NCI-H146 (cell line): Measurements from ENCODE around the gene HSD17B14.
"Not testable (repeated sequence)": the region's sequence is repeated elsewhere in the genome, so short reads cannot be mapped to it uniquely, and the experiment has no call there.

Experiments used
- DNase-seq: peaks from one replicate; lab custom pipeline; 2025; lab: John Stamatoyannopoulos, UW

The HSD17B14 gene

DNA sequence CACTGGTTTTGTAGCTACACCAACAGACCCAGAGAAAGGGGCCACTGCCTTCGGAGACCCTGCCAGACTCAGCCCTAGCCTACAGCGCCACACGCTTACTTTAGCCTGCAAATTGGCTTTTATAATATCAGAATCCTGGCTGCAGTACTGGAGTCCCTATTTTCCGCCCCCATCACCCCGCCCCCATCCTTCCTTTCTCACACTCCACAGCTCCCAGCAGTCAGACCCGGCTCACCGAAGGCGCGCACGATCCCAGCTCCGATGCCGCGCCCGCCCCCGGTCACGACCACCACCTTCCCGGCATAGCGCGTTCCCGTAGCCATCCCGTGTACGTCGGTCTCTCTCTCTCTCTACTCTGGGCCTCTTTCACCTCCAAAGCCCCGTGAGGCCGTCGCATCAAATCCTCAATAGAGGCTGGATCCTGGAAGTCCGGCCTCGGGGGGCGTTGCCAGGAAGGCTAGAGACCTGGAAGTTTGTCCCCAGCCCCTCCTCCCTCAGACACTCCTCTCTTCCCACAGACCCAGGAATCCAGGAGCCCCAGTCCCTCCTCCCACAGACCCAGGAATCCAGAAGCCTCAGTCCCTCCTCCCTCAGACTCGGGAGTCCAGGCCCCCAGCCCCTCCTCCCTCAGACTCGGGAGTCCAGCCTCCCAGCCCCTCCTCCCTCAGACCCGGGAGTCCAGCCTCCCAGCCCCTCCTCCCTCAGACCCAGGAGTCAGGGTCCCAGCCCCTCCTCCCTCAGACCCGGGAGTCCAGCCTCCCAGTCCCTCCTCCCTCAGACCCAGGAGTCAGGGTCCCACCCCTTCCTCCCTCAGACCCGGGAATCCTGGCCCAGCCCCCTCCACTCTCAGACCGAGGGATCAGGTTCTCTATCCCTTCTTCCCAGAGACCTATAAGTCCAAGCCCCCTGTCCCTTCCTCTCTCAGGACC lies at the start of gene HSD17B14:
Gene HSD17B14 (minus strand): TSS at position 403 of the 929 bp plus-strand sequence. CDS start 80 bp downstream, at position 323.
- DNase-seq = peak; percentile 49

DNA sequence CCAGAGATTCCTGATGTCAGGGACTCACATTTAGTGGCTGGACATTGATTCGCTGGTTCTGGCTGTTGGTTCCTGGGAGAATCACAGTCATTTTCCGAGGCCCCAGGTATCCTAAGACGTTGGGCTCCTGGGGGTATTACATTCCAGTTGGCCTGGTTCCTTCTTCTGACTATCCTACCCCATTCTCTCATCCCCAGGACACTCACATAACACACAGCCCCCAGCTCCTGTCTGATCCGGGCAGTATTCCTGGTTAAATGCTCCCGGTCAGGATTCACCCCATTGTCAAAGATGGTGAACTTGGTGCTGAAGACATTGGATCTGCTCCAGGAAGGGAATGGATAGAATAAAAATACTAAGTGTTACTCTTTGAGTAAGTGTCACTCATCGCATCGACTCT lies 47.4 kb upstream of the HSD17B14 start:
- DNase-seq = no peak

DNA sequence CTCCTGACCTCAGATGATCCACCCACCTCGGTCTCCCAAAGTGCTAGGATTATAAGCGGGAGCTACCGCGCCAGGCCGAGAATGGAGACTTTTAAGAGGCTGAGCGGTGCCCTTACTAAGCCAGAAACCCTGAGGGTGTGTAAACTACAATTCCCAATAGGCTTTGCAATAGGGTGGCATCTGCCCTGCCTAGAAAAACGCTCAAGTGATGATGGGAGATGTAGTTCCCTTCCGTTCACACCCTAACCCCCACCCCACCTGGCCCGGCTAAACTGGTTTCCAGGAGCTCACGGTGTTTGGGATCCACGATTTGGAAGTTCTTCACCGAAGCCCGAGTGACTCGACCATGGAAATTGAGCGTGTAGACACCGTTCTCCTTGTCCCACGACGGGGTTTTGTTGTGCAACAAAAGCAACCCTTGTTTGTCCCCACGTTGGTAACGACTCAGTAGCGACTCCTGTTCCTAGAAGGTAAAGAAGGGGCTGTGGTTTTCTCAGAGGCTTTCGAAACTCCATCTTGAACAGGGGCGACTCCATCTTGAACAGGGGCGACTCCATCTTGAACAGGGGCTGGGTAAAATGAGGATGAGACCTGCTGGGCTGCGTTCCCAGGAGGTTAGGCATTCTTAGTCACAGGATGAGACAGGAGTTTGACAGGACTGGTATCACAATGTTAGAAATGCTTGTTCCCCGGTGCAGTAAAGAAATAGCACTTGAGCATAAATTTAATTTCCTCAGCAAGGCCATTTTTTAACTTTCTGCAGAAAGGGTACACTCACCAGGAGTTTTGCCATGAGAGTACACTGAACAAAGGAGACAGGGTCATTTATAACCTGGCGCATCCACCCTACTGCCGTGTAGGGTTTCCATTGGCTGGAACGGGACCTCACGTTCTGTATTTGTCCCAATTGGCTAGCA lies 45.7 kb upstream of the HSD17B14 start:
- DNase-seq = no peak

DNA sequence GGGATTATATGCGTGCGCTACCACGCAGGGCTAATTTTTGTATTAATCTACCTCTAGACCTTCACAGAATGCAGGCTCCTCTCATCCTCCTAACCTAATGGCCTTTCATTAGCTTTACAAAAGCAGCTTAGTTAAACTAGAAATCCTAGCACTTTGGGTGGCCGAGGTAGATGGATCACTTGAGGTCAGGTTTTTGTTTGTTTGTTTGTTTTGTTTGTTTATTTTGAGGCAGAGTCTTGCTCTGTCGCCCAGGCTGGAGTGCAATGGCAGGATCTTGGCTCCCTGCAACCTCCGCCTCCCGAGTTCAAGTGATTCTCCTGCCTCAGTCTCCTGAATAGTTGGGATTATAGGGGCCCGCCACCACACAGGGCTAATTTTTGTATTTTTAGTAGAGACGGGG lies 43.4 kb upstream of the HSD17B14 start:
- not testable (repeated sequence) for DNase-seq

DNA sequence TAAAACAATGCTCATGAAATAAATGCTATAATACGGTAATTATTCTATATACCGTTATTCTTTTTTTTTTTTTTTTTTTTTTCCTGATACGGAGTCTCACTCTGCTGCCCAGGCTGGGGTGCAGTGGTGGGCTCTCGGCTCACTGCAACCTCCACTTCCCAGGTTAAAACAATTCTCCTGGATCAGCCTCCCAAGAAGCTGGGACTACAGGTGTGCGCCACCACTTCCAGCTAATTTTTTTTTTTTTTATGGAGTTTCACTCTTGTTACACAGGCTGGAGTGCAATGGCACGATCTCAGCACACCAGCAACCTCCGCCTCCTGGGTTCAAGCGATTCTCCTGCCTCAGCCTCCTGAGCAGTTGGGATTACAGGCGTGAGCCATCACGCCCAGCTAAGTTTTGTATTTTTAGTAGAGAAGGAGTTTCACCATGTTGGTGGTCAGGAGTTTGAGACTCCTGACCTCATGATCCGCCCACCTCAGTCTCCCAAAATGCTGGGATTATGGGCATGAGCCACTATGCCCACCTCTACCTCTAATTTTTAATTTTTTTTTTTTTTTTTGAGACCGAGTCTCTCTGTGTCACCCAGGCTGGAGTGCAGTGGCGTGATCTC lies 42.8 kb upstream of the HSD17B14 start:
- DNase-seq = no peak

DNA sequence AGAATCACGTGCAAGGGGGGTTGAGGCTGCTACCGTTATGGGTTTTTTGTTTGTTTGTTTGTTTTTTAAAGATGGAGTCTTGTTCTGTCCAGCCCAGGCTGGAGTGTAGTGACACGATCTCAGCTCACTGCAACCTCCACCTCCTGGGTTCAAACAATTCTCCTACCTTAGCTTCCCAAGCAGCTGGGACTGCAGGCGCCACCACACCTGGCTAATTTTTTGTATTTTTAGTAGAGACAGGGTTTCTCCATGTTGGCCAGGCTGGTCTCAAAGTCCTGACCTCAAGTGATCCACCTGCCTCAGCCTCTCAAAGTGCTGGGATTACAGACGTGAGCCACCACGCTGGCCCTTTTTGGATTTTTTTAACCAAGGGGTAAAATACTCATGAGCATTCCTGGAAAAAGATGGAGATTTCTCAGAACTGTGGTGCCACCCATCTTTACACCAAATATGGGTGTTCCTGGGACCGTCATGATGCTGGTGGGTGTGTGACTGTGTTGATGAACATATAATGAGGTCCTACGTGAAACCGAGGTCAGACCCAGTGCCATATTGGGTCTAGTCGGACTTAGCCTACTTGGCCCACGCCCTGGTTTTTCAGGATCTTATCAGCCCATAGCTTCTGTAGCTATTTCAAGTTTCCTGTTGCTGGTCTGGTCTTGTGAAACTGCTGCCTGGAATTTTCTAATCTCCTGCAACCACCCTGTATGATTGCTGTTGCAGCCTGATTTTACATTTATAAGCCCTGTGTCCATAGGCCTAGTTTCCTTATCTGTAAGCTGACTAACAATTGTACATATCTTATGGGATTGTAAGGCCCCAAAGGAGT lies 42.1 kb upstream of the HSD17B14 start:
- no peak for DNase-seq

DNA sequence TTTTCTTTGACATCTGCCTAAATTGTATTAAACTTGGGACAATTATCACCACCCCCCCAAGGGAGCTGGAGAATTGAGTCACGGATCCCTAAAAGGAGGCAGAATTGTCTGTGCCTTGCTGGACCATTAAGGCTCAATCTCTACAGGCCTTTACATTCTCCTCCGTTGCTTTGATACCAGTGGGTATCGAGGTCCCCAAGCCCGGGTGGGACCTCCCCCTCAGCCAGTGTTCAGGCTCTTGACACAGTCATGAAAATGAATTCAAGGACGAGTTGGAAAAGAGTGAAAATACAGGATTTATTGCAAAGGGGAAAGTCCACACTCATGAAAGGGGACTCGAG lies 41.5 kb upstream of the HSD17B14 start:
- DNase-seq = no peak

DNA sequence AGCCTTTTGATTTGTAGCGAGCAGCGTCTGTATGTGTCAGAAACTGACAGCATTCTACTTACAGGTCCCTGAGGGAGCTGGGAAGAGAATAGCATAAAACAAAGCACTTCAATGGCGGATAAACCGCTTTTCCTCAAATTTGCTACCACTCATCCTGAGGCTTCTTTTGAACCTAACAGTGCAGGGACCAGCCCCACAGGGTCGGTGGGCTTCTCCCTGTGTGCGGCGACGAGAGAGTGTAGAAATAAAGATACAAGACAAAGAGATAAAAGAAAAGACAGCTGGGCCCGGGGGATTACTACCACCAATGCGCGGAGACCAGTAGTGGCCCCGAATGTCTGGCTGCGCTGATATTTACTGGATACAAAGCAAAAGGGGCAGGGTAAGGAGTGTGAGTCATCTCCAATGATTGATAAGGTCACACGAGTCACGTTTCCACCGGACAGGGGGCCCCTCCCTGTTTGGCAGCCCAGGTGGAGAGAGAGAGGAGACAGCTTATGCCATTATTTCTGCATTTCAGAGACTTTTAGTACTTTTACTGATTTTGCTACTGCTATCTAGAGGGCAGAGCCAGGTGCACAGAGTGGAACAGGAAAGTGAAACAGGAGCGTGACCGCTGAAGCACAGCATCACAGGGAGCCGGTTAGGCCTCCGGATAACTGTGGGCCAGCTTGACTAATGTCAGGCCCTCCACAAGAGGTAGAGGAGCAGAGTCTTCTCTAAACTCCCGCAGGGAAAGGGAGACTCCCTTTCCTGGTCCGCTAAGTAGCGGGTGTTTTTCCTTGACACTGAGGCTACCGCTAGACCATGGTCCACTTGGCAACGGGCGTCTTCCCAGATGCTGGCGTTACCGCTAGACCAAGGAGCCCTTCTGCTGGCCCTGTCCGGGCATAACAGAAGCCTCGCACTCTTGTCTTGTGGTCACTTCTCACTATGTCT lies 40.0 kb upstream of the HSD17B14 start:
- DNase-seq = not testable (repeated sequence)

DNA sequence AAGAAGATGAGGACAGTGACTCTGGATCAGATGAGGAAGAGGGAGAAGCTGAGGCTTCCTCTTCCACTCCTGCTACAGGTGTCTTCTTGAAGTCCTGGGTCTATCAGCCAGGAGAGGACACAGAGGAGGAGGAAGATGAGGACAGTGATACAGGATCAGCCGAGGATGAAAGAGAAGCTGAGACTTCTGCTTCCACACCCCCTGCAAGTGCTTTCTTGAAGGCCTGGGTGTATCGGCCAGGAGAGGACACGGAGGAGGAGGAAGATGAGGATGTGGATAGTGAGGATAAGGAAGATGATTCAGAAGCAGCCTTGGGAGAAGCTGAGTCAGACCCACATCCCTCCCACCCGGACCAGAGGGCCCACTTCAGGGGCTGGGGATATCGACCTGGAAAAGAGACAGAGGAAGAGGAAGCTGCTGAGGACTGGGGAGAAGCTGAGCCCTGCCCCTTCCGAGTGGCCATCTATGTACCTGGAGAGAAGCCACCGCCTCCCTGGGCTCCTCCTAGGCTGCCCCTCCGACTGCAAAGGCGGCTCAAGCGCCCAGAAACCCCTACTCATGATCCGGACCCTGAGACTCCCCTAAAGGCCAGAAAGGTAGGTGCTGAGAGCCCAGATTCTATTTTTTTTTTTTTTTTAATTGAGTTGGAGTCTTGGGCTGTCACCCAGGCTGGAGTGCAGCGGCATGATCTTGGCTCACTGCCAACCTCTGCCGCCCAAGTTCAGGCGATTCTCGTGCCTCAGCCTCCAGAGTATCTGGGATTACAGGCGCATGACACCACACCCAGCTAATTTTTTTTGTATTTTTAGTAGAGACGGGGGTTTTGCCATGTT lies 38.2 kb upstream of the HSD17B14 start:
- DNase-seq = no peak

DNA sequence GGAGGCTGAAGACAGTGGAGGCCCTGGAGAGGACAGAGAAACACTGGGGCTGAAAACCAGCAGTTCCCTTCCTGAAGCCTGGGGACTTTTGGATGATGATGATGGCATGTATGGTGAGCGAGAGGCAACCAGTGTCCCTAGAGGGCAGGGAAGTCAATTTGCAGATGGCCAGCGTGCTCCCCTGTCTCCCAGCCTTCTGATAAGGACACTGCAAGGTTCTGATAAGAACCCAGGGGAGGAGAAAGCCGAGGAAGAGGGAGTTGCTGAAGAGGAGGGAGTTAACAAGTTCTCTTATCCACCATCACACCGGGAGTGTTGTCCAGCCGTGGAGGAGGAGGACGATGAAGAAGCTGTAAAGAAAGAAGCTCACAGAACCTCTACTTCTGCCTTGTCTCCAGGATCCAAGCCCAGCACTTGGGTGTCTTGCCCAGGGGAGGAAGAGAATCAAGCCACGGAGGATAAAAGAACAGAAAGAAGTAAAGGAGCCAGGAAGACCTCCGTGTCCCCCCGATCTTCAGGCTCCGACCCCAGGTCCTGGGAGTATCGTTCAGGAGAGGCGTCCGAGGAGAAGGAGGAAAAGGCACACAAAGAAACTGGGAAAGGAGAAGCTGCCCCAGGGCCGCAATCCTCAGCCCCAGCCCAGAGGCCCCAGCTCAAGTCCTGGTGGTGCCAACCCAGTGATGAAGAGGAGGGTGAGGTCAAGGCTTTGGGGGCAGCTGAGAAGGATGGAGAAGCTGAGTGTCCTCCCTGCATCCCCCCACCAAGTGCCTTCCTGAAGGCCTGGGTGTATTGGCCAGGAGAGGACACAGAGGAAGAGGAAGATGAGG lies 37.4 kb upstream of the HSD17B14 start:
- no peak for DNase-seq

DNA sequence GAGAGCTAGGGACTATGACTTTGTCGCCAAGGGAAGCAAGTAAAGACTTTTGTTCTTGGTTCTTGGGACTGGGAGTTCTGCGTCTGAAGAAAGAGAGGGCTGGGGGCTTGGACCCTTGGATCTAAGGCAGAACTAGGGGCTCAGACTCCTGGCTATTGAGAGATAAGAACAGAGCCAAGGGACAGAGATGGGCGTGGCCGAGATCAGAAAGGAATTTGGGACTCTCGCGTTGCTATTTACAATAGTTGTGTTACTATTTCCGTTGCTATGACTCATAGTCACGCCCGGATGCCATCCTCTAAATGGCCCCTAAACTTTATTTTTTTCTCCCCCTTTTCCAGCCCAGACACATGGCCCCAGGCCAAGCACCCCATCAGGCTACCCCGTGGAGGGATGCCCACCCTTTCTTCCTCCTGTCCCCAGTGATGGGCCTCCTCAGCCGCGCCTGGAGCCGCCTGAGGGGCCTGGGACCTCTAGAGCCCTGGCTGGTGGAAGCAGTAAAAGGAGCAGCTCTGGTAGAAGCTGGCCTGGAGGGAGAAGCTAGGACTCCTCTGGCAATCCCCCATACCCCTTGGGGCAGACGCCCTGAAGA lies 36.7 kb upstream of the HSD17B14 start:
- peak; percentile 68 for DNase-seq

DNA sequence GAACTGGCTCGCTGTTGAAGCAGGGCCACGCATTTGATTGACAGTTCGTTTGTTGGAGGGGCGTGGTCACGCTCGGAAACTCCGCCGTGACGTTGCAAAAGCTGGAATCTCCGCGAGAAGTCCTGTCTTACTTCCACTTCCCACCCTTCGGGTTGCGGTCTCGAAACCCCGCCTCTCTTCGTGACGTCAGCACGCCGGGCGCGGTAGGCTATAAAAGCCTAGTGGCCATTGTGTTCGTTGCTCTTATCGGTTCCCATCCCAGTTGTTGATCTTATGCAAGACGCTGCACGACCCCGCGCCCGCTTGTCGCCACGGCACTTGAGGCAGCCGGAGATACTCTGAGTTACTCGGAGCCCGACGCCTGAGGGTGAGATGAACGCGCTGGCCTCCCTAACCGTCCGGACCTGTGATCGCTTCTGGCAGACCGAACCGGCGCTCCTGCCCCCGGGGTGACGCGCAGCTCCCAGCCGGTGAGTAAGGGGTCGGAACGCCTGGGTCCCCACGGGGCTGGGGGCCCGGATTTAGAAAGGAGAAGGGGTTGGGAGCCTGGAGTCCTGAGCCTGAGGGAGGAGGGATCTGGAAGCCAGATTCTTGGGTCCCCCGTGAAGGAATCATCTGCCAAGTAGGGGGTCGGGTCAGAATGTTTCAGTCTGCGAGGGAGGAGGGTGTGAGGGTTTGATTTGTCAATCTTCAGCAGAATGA lies 36.0 kb upstream of the HSD17B14 start, which contains the start of gene PPP1R15A:
Gene PPP1R15A (plus strand): TSS at position 240 of the 702 bp plus-strand sequence. CDS start 813 bp downstream, outside the sequence.
- DNase-seq = peak; percentile 98

DNA sequence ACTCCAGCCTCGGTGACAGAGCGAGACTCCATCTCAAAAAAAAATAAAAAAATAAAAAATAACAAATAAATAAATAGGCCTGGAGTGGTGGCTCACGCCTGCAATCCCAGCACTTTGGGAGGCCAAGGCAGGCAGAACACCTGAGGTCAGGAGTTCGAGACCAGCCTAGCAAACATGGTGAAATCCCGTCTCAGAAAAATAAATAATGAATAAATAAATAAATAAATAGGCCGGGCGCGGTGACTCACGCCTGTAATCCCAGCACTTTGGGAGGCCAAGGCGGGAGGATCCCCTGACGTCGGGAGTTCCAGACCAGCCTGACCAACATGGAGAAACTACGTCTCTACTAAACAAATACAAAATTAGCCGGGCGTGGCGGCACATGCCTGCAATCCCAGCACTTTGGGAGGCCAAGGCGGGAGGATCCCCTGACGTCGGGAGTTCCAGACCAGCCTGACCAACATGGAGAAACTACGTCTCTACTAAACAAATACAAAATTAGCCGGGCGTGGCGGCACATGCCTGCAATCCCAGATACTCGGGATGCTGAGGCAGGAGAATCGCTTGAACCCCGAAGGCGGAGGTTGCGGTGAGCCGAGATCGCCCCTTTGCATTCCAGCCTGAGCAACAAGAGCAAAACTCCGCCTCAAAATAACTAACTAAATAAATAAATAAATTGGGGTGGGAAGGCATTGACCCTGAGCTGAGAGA lies 35.3 kb upstream of the HSD17B14 start:
- not testable (repeated sequence) for DNase-seq

DNA sequence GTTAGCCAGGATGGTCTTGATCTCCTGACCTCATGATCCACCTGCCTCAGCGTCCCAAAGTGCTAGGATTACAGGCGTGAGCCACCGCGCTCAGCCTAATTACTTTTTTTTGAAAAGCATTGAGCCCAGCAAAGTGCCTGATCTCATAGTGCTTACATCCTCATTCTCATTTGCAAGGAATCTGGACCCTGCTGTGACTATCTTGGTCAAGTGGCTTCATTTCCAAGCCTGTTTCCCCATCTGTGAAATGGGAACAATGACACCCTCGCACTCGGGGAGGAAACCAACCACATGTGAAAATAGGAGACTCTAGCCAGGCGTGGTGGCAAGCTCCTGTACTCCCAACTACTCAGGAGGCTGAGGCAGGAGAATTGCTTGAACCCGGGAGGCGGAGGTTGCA lies 33.8 kb upstream of the HSD17B14 start:
- no peak for DNase-seq

DNA sequence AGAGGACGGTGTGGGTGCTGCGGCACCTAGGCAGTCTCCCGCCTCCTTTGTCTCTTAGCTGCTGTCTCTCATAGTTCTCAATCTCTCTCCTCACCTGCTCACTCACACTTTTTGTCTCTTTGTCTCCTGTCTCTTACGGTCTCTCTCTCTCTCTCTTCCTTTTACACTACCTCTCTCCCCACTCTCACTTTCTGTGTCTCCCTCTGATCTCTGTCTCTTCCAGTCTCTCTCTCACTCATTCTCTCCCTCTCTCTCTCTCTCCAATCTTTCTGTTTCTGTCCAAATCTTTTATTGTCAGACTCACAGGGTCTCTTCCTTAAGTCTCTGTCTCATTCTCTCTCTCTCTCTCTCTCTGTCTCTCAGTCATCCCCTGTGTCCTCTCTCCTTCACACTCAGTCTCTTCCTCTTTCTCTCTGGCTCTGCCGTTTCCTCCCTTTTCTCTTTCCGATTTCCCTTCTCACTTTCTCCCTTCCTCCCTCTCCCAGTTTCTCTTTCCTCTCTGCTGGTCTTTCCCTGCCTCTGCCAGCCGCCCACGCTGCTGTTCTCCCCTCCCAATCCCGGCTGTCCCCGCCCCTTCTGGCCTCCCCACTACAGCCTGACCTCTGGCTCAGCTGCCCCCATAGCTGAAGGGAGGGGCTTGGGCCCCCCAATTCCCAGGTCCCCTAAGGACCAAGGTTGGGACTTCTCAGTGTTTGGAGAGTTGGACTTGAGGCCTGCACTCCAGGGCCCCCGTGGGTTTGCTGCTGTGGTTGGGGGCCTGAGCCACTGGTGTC lies 32.0 kb upstream of the HSD17B14 start, which contains the start of gene PLEKHA4:
Gene PLEKHA4 (minus strand): TSS at position 504 of the 773 bp plus-strand sequence. CDS start 997 bp downstream, outside the sequence.
- no peak for DNase-seq

DNA sequence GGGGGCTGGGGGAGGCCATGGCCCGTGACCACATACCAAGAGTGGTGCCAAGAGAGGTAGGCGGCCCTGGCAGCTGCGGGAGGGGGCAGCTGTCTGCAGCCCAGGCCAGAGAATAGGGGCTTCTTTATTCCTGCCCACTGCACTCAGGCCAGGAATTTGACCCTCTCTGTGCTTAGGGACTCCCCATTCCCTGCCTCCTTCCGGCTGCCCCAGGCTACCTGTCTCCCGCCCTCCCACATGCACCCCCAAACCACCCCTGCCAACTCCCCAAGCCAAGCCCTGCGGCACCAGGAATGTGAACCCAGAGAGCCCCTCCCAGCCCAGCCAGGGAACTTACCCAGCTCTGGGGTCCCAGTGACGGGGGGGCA lies 31.4 kb upstream of the HSD17B14 start:
- DNase-seq = no peak
